Left colon (tissue), 2 donors: ENCODE data around the gene PGA4. TPM values are rescaled to one million over a fixed set of nuclear protein-coding genes. Genes with fewer than 3 reads are reported as not detected.

Experiments used
- ATAC-seq: fragments of 200-7000 bp; cut with Tn5 transposase; one replicate; pipeline ENCODE4 v1.9.1; 2020; ENCODE audit warnings: mild to moderate bottlenecking, moderate library complexity
- DNase-seq, 2 donors: peaks; one replicate each; pipeline ENCODE4 v3.0.0-alpha.2; 2020
- intact Hi-C, 2 donors: fragments of 100-400 bp; cut with DNase I in 1 of 2; cut with micrococcal nuclease in 1 of 2; formaldehyde crosslinking; loops; one replicate each; pipeline versions ENCODE4 v1.11.2 to v1.14.0; 2022; cut with DNase I, micrococcal nuclease
- total RNA-seq, 2 donors: library from RNA; stranded (reverse); fragmentation: NEBNext Ultra II Directional; extraction: Animal tissue kit (Norgen Biotek cat#: 25700); gene quantifications; one replicate each; pipeline ENCODE4 v1.2.1, GENCODE V29; 2021
- donor health status: DM: no; HTN: no; CAD: no.
- donor health status: DM: yes; HTN: yes; CAD: no.

Gene PGA4
- total RNA-seq, 2 donors from 2014 or later: 0.14 to 0.52 TPM

GRCh38 chr11:61268588-61269250 lies 46.6 kb downstream of the PGA4 start:
- intact Hi-C loops: no loop called here
- no peak for DNase-seq
- no peak for ATAC-seq

GRCh38 chr11:61270354-61271076 lies 48.4 kb downstream of the PGA4 start:
- DNase-seq: no peak
- intact Hi-C loops: no loop called here
- no peak for ATAC-seq

DNA sequence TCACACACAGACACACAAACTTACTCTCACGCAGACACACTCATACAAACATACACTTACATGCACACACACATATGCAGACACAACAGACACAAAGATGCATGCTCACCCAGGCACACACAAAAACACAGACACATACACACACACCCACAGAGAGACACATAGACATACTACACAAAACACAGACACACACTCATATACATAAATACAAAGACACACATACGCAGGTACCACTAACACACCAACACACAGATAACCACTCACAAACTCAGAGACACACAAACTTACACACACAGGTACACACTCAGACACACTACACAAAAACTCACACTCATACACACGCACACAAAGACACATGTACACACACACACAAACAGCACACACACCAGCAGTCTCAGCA lies 50.6 kb downstream of the PGA4 start:
- intact Hi-C loops: no loop called here
- ATAC-seq (no peak), DNase-seq (no peak)

DNA sequence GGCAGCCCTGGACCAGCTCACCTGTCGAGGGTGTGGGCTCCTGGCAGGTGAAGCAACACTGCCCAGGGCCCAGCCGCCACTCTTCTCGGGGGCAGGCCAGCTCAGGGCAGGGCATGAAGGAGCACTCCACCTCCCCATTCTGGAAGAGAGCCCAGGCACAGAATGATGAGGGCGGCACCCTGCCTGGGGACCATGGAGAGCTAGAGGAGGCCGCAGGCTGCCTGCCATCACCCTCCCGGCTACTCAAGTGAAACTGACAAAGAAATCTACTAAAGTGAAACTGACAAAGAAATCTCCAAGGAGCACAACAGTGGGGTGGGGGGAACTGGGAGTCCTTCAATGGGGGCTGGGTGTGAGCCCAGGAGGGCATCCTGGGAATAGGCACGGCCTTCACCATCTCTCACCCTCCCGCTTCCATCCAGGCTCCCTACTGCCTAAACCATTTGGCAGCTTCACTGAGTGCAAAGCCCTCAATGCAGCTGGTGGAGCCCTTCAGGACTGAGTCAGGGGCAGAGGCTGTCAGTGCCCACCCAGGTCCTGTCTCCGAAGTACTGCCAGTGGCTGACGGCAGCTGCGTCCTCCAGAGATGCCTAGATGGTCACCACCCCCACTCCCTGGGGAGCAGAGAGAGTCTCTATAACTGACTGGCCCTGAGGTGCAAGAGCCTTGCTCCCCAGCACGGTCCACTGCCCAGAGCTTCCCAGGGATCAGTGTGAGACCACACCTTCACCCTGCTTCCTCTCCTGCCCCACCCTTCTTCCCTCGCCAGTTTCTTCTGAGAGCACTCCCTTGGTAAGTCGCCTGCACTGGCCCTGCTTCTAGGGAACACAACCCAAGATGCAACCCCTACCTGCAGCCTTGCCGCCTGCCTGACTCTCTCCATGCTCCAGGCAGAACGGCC lies 51.3 kb downstream of the PGA4 start:
- intact Hi-C loops: no loop called here
- DNase-seq (peak in 1 of 2 donors; percentile 28), ATAC-seq (peak; percentile 90)

DNA sequence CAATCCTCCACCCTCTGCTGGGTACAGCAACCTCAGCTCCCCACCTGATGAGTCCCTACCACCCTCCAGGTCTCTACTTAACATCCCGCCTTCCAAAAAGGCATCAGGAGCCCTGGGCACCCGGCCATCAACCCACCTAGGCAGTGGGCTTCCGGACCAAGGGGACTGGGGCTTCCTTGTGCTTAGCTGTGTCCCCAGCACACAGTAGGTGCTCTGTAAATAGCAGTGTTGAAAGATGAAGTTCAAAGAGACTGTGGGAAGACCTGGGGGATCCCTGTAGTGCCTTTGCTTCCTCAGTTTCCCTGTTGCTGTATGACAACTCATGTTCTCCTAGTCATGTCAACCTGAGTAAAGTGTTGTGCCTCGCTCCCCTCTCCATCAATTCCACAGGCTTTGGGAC lies 51.9 kb downstream of the PGA4 start:
- intact Hi-C loops: no loop called here
- no peak for ATAC-seq
- no peak for DNase-seq

DNA sequence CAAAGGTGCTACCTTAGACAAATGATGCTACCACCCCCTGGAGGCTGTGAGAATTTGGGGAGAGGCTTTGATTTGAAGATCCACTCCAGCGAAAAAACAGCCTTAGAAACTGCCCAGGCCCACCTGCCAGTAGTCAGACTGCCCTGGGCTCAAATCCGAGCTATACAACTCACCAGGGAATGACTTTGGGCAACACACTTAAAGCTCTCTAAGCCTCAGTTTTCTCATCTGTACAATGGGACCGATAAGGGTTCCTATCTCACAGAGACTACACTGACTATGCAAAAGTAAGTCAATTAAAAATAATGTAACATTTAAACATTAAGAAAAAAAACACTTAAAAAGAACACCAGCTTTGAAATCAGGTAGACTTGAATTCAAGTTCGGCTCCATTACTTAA lies 53.0 kb downstream of the PGA4 start:
- no peak for DNase-seq
- intact Hi-C loops: no loop called here
- no peak for ATAC-seq

- ATAC-seq: no peak
- intact Hi-C loops: no loop called here
- no peak for DNase-seq
These were observed 55.2 kb downstream of the PGA4 start for GRCh38 chr11:61277186-61278000.

DNA sequence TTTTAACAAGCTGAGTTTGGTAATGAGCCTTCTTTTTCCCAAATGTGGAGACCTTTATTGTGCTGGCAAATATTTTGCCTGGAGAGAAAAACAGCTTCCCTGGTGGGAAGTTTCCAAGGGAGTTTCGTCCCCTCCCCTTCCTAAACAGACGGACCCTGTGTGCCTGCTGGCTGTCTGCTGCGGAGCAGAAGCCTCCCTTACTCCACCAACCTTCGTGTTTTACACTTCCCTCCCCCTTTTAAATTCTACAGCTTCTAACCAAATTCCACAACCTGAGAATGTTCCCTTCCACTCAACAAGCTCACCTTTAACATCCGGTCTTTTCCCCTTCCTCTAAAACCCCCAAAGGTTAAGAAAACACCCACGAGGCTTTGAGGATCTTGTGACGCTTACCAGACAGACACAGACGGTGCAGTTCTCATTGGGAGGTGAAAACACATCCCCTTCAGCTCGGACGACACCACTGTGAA lies 55.9 kb downstream of the PGA4 start:
- no peak for DNase-seq
- intact Hi-C loops: no loop called here
- ATAC-seq: no peak

DNA sequence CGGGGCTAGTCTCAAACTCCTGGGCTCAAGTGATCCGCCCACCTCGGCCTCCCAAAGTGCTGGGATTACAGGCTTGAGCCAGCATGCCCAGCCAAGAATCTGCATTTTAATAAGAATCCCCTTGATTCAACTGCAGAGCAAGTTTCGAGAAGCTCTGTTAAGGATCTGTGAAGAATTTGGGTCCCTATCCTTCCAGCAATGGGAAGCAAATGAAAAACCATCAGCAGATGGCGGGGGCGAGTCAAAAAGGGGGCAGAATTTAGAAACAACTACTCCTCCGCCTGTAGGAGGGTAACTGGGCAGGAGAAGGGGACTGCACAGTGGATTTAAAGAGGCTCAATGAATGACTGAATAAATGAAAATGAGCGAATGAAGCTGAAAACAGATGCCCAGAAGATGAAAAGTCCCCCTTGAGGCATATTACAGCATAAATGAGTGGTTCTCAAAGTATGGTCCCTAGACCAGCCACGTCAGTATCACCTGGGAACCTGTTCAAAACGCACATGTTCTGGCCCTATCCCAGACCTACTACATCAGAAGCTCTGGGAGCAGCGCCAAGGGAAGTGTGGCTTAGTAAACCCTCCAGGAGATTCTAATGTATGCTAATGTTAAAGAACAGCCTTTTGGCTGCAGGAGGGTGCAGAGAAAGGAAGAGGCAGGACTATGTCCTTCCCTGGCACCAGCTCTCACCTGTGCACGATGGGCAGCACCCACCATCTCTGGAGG lies 58.0 kb downstream of the PGA4 start:
- intact Hi-C loops: no loop called here
- no peak for ATAC-seq
- no peak for DNase-seq

DNA sequence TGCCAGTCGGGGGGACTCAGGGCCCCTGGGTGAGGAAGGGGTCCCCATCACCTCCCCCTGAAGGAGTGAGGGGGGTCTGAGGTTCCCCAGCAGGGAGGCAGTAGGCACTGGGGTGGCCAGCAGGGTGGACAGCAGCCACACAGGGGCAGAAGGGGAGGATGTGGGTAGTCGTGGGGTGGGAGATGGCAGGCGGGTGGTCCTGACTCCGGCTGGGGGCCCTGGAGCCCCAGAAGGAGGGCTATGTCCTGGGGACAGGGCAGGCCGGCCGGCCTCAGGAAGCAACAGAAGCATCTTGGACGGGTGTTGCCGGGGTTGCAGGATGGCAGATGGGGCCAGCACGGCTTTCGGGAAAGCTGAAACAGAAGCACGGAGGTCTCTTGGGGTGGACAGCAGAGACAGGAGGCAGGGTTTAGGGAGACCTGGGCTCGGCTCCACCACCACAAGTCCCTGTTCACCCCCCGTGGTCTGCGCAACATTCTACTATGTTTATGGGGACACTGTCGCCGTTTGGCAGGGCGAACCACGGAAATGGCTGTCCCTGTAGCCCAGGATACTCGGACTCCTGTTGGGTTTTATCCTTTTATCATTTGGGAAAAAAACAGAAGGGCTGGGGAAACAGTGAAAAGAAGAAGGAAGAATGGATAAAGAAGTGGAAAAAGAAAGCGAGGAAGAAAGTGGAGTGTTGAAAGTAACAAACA lies 58.9 kb downstream of the PGA4 start:
- DNase-seq (no peak), ATAC-seq (peak; percentile 31)
- intact Hi-C loops: no loop called here

Other genes with a start within 250 kb of the PGA4 start
- 1 to 10 TPM in 1 of 2 donors, under 1 TPM in 1; 0.21 to 1.0 TPM for gene CD5, start 119.9 kb upstream of the PGA4 start, total RNA-seq
- gene VPS37C, start 60.9 kb upstream of the PGA4 start, total RNA-seq: 10 to 100 TPM; 25.4 to 27.3 TPM
- not detected for gene PGA3, start 18.8 kb upstream of the PGA4 start, total RNA-seq
- under 1 TPM in 1 of 2 donors, not detected in 1; 0.22 TPM for gene PGA5, start 18.8 kb downstream of the PGA4 start, total RNA-seq
- gene VWCE, start 73.0 kb downstream of the PGA4 start, total RNA-seq: under 1 TPM; 0.36 to 0.76 TPM
- gene DDB1, start 110.8 kb downstream of the PGA4 start, total RNA-seq: 100 to 1,000 TPM; 138 to 149 TPM
- 10 to 100 TPM; 58.5 to 61.5 TPM for gene TKFC, start 110.9 kb downstream of the PGA4 start, total RNA-seq
- 10 to 100 TPM; 80.6 to 80.8 TPM for gene CYB561A3, start 139.5 kb downstream of the PGA4 start, total RNA-seq
- gene TMEM138, start 140.0 kb downstream of the PGA4 start, total RNA-seq: 10 to 100 TPM; 33.9 to 40.5 TPM
- gene TMEM216, start 170.2 kb downstream of the PGA4 start, total RNA-seq: 1 to 10 TPM; 7.9 to 8.5 TPM
- 10 to 100 TPM; 58.1 to 59.0 TPM for gene CPSF7, start 207.6 kb downstream of the PGA4 start, total RNA-seq
- gene SDHAF2, start 207.8 kb downstream of the PGA4 start, total RNA-seq: 10 to 100 TPM; 33.4 to 39.2 TPM